Esophagus muscularis mucosa (tissue), 4 donors: ENCODE data around the gene MRAP2.

Experiments
- CTCF ChIP-seq, 3 experiments: fragments of 200-600 bp in 2 of 3; fragments of 450-650 bp in 1 of 3; sonication (generic) in 2 of 3; IDR thresholded peaks; one replicate each; pipeline ENCODE4 v1.5.1; 2017 to 2019; ENCODE audit warnings: antibody characterized with exemption in 3 of 3, mild to moderate bottlenecking in 2 of 3, moderate library complexity in 1 of 3
- EP300 ChIP-seq: sonication (generic); formaldehyde crosslinking; IDR thresholded peaks from one replicate; pipeline ENCODE4 v1.6.1; 2017; ENCODE audit warnings: antibody characterized with exemption
- POLR2A ChIP-seq: fragments of 450-650 bp; IDR thresholded peaks from one replicate; pipeline ENCODE4 v1.6.1; 2017; ENCODE audit warnings: antibody characterized with exemption, moderate library complexity, mild to moderate bottlenecking, low read depth
- POLR2AphosphoS5 ChIP-seq, 2 donors: sonication (generic); formaldehyde crosslinking; IDR thresholded peaks; one replicate each; pipeline ENCODE4 v1.6.1; 2017; ENCODE audit warnings: antibody characterized with exemption in 2 of 2

GRCh38 chr6:84028350-84028749 is 5.2 kb upstream of the MRAP2 start:
- TF ChIP-seq POLR2AphosphoS5 (IDR thresholded peaks at IDR 0.05) (no peak), POLR2A (no peak), CTCF (IDR thresholded peaks at IDR 0.05) (no peak), EP300 (no peak)
